Parathyroid adenoma (tissue), 2 donors: ENCODE measurements around the gene KLHL29.

Experiments used
- H2AFZ ChIP-seq: fragments of 300-600 bp; sonication (generic); one replicate; pipeline ENCODE4 v1.7.0; 2017; ENCODE audit warnings: antibody characterized with exemption, mild to moderate bottlenecking
- H3K27ac ChIP-seq: fragments of 300-600 bp; sonication (generic); one replicate; pipeline ENCODE4 v1.7.0; 2017
- H3K27me3 ChIP-seq: fragments of 300-600 bp; sonication (generic); one replicate; pipeline ENCODE4 v1.7.0; 2017; ENCODE audit warnings: low read length; ENCODE audit not compliant: control insufficient read depth, insufficient read depth
- H3K36me3 ChIP-seq: fragments of 300-600 bp; sonication (generic); one replicate; pipeline ENCODE4 v1.7.0; 2017; ENCODE audit warnings: low read length; ENCODE audit not compliant: control insufficient read depth, insufficient read depth
- H3K4me1 ChIP-seq: fragments of 300-600 bp; sonication (generic); one replicate; pipeline ENCODE4 v1.7.0; 2017; ENCODE audit warnings: control low read depth
- H3K4me2 ChIP-seq: fragments of 300-600 bp; sonication (generic); one replicate; pipeline ENCODE4 v1.7.0; 2017; ENCODE audit warnings: low read length
- H3K4me3 ChIP-seq: fragments of 300-600 bp; sonication (generic); one replicate; pipeline ENCODE4 v1.7.0; 2017; ENCODE audit warnings: low read depth, low read length
- H3K79me2 ChIP-seq: fragments of 300-600 bp; sonication (generic); one replicate; pipeline ENCODE4 v1.7.0; 2017; ENCODE audit warnings: control low read depth
- H3K9ac ChIP-seq: fragments of 300-600 bp; sonication (generic); one replicate; pipeline ENCODE4 v1.7.0; 2017; ENCODE audit warnings: mild to moderate bottlenecking
- H3K9me3 ChIP-seq: fragments of 300-600 bp; sonication (generic); one replicate; pipeline ENCODE4 v1.7.0; 2017; ENCODE audit warnings: low read length; ENCODE audit not compliant: control insufficient read depth
- CTCF ChIP-seq: fragments of 300-600 bp; sonication (generic); IDR thresholded peaks from one replicate; pipeline ENCODE4 v1.7.0; 2017; ENCODE audit warnings: antibody characterized with exemption, mild to moderate bottlenecking
- donor health status: primary hyperparathyroidism.

The KLHL29 gene

GRCh38 chr2:23483791-23484190 lies 98.8 kb downstream of the KLHL29 start:
- no peaks in the 10 kb centered on the region for H3K79me2 ChIP-seq
- H3K9me3 ChIP-seq, result no peaks in the 10 kb centered on the region
- H3K27me3 ChIP-seq, result no peaks in the 10 kb centered on the region
- H3K27ac ChIP-seq, result no peak overlapping the region
- H3K9ac ChIP-seq, result no peak overlapping the region
- H3K4me3 ChIP-seq, result no peak overlapping the region
- peaks cover 5% of the 10 kb centered on the region for H3K4me1 ChIP-seq
- H3K4me2 ChIP-seq, result no peak overlapping the region
- no peak overlapping the region for H2AFZ ChIP-seq
- TF ChIP-seq CTCF, result no peak
- no peaks in the 10 kb centered on the region for H3K36me3 ChIP-seq

DNA sequence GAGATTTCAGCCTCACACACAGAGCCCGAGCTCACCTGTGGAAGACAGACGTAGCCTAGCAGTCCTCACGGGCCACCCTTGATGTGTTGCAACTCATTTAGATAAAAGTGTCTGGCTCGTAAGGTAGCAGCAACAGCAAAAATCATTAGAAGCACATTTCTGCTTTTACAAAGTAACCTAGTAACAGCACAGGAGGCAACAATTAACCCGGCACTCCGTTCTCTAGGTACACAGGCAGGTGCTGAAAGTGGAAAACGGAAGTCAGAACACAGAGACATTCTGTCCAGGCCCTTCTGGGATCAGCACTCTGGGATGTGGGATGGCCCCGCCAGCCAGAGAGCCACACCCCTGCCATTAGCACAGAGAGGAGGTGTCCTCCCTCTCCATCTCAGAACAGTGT lies 99.3 kb downstream of the KLHL29 start:
- Histone ChIP-seq H3K4me1 (peaks cover 5% of the 10 kb centered on the region), H3K27ac (no peak overlapping the region), H2AFZ (no peak overlapping the region), H3K9ac (no peak overlapping the region), H3K36me3 (no peaks in the 10 kb centered on the region), H3K4me3 (no peak overlapping the region), H3K4me2 (no peak overlapping the region), H3K79me2 (no peaks in the 10 kb centered on the region), H3K9me3 (no peaks in the 10 kb centered on the region), H3K27me3 (no peaks in the 10 kb centered on the region)
- no peak for TF ChIP-seq CTCF

GRCh38 chr2:23484767-23485166 lies 99.8 kb downstream of the KLHL29 start:
- Histone ChIP-seq H3K4me3 (no peak overlapping the region), H3K9ac (no peak overlapping the region), H3K4me1 (peaks cover 5% of the 10 kb centered on the region), H3K27me3 (no peaks in the 10 kb centered on the region), H3K9me3 (no peaks in the 10 kb centered on the region), H3K4me2 (no peak overlapping the region), H3K79me2 (no peaks in the 10 kb centered on the region), H2AFZ (no peak overlapping the region), H3K27ac (no peak overlapping the region), H3K36me3 (no peaks in the 10 kb centered on the region)
- no peak for TF ChIP-seq CTCF

DNA sequence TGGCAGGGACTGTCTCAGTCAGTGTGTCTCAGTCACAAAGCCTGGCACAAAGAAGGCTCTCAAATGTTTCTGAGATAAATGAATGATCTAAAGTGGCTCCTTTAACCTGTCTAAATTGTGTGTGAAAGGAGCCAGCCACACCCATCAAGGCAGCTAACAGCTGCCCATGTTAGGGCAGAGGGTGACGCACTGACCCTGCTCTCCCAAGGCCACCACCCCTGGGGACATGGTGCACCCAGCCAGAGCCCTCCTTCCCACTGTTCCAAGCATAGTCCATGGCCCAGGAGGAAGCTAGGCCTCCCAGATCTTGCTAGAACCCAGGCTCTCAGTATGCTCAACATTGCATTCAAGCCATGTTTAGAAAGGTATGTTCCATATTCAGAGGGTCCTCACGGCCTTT lies 100.3 kb downstream of the KLHL29 start:
- Histone ChIP-seq H3K36me3 (no peaks in the 10 kb centered on the region), H3K79me2 (no peaks in the 10 kb centered on the region), H3K9ac (no peak overlapping the region), H3K4me1 (peaks cover 5% of the 10 kb centered on the region), H3K27ac (no peak overlapping the region), H3K4me3 (no peak overlapping the region), H2AFZ (no peak overlapping the region), H3K27me3 (no peaks in the 10 kb centered on the region), H3K9me3 (no peaks in the 10 kb centered on the region), H3K4me2 (no peak overlapping the region)
- no peak for TF ChIP-seq CTCF

GRCh38 chr2:23485841-23486683 lies 101.1 kb downstream of the KLHL29 start:
- Histone ChIP-seq H3K27ac (no peak overlapping the region), H3K36me3 (no peaks in the 10 kb centered on the region), H2AFZ (no peak overlapping the region), H3K4me3 (no peak overlapping the region), H3K4me1 (peaks cover 5% of the 10 kb centered on the region), H3K9ac (no peak overlapping the region), H3K9me3 (no peaks in the 10 kb centered on the region), H3K27me3 (no peaks in the 10 kb centered on the region), H3K4me2 (no peak overlapping the region), H3K79me2 (no peaks in the 10 kb centered on the region)
- no peak for TF ChIP-seq CTCF
